ENCODE measurements around the gene GRB2. TPM values are rescaled to one million over a fixed set of nuclear protein-coding genes. Genes with fewer than 3 reads are reported as not detected.

Gene GRB2
- total RNA-seq, 8 experiments from 2014 or later, result 37.1 to 76.5 (median 43.9) TPM

- peak; percentile 73 to 87 (median 80) for ATAC-seq (replicated peaks in 6 of 8)
- WGBS, 10 experiments, result 0 to 7% (median 2%) methylated on average over 1 to 8 of the region's 74 CpGs; no CpG with 5 or more reads in 5 of the 10 experiments
- in situ Hi-C loops (cut with MboI; ENCODE audit: low pct_unique_long_range_greater_than_20kb in 2 of 9, low sequenced_read_pairs in 9 of 9, unreplicated experiment in 9 of 9), result no loop called here
- peak overlapping the region; percentile 30 to 45 for H3K27ac ChIP-seq
- H3K4me1 ChIP-seq (replicated peaks in 1 of 2), result peaks cover 11 to 14% of the 10 kb centered on the region in 2 donors
- peak overlapping the region; percentile 62 to 90 (median 76) for H3K4me3 ChIP-seq
Measured at GRCh38 chr17:75271233-75271954, 134.1 kb downstream of the GRB2 start.

DNA sequence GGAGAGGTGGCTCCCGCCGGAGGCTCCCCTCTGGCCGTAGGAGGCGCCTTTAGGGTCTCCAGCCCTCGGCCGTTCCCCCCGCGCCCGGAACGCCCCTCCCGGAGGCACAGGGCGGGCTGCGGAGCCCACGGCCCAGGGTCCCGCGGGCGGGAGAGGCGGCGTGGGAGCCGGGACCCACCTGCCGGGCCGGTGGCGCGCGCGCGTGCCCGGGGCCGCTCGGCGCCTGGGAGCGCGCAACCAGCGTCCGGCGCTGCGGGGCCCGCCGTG lies 134.6 kb downstream of the GRB2 start, which contains the start of gene MIF4GD:
Gene MIF4GD, minus strand, starts transcription at position 266 of the 267 bp plus-strand sequence. CDS start 1,036 bp downstream, outside the sequence.
- peak within 1 kb of the TSS; percentile 67 to 71 for H3K27ac ChIP-seq
- 0% methylated on average over 3 of the region's 39 CpGs; no CpG with 5 or more reads in 9 of the 10 experiments for WGBS, 10 experiments
- no peak for ATAC-seq (replicated peaks in 6 of 8)
- H3K4me1 ChIP-seq (replicated peaks in 1 of 2), result peaks cover 11 to 14% of the 10 kb centered on the region in 2 donors
- peak within 1 kb of the TSS; percentile 62 to 90 (median 76) for H3K4me3 ChIP-seq
- in situ Hi-C loops (cut with MboI; ENCODE audit: low pct_unique_long_range_greater_than_20kb in 2 of 9, low sequenced_read_pairs in 9 of 9, unreplicated experiment in 9 of 9), result no loop called here

DNA sequence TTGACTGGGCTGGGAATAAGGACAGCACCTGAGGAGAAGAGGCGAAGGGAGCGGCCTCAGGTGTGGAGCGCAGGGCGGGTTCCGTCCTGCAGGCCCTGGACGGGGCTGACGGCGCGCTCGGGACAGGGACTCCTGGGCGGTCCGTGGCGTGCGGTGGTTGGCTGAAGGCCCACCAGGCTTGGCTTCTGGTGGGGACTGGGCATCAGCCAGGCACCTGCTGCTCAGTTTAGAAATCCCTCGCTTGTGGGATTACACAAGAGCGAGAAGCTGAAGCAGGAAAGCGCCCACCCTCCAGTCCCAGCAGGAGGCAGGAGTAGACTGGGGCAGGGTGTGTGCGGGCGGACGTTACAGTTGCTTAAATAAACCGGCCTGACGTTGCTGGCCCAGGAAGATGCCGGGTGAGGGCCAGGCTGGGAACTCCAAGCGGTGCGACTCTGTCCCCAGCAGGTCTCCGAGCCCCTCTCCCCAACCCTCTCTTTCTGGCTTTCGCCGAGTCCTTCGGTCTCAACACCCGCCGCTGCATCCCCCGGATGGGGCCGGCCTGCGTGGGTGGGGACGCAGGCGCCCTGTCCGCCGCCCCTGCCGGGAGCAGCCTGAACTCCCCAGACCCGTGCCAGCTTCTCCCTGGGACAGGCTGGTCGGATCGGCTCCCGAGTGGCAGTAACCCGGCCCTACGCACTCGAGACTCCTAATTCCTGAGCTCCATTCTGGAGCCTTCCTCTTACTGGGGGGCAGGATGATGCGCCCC lies 135.1 kb downstream of the GRB2 start:
- Histone ChIP-seq H3K4me1 (replicated peaks in 1 of 2) (peaks cover 11 to 14% of the 10 kb centered on the region in 2 donors), H3K27ac (peak overlapping the region; percentile 67 to 71), H3K4me3 (peak overlapping the region; percentile 62 to 90 (median 76))
- in situ Hi-C loops (cut with MboI; ENCODE audit: low pct_unique_long_range_greater_than_20kb in 2 of 9, low sequenced_read_pairs in 9 of 9, unreplicated experiment in 9 of 9), result no loop called here
- 0 to 4% (median 0%) methylated on average over 1 to 19 of the region's 47 CpGs; no CpG with 5 or more reads in 4 of the 10 experiments for WGBS, 10 experiments
- ATAC-seq (replicated peaks in 6 of 8), result peak; percentile 49 to 78 (median 61)

GRCh38 chr17:75269844-75270217 lies 135.6 kb downstream of the GRB2 start:
- no peak for ATAC-seq (replicated peaks in 6 of 8)
- Histone ChIP-seq H3K4me3 (peak overlapping the region; percentile 62 to 90 (median 76)), H3K27ac (peak overlapping the region; percentile 67 to 71), H3K4me1 (replicated peaks in 1 of 2) (peaks cover 11 to 14% of the 10 kb centered on the region in 2 donors)
- in situ Hi-C loops (cut with MboI; ENCODE audit: low pct_unique_long_range_greater_than_20kb in 2 of 9, low sequenced_read_pairs in 9 of 9, unreplicated experiment in 9 of 9), result no loop called here
- WGBS, 10 experiments, result 0 to 100% (median 35%) methylated on average over 1 to 5 of the region's 6 CpGs; no CpG with 5 or more reads in 2 of the 10 experiments

Other genes starting within 250 kb of the GRB2 start
- 100 to 1,000 TPM; 114 to 263 (median 169) TPM for gene SUMO2, start 222.7 kb downstream of the GRB2 start, total RNA-seq
- 10 to 100 TPM; 16.0 to 69.3 (median 21.0) TPM for gene NUP85, start 200.0 kb downstream of the GRB2 start, total RNA-seq
- 10 to 100 TPM; 13.0 to 39.2 (median 18.9) TPM for gene GGA3, start 144.1 kb downstream of the GRB2 start, total RNA-seq
- gene MRPS7, start 143.8 kb downstream of the GRB2 start, total RNA-seq, result 100 to 1,000 TPM in 1 of 8 experiments, 10 to 100 TPM in 7; 48.2 to 108 (median 78.7) TPM
- 10 to 100 TPM in 7 of 8 experiments, 1 to 10 TPM in 1; 9.8 to 21.2 (median 16.3) TPM for gene MIF4GD, start 134.4 kb downstream of the GRB2 start, total RNA-seq
- 10 to 100 TPM in 2 of 8 experiments, 1 to 10 TPM in 6; 3.7 to 17.9 (median 5.9) TPM for gene SLC25A19, start 116.2 kb downstream of the GRB2 start, total RNA-seq
- 10 to 100 TPM; 19.3 to 92.7 (median 56.1) TPM for gene TMEM94, start 51.0 kb upstream of the GRB2 start, total RNA-seq
- gene CASKIN2, start 109.9 kb upstream of the GRB2 start, total RNA-seq, result 10 to 100 TPM in 1 of 8 experiments, 1 to 10 TPM in 7; 2.2 to 10.8 (median 6.4) TPM
- gene TSEN54, start 110.8 kb upstream of the GRB2 start, total RNA-seq, result 10 to 100 TPM; 11.1 to 25.1 (median 14.9) TPM
- gene LLGL2, start 120.0 kb upstream of the GRB2 start, total RNA-seq, result 1 to 10 TPM in 6 of 8 experiments, under 1 TPM in 2; 0.60 to 6.1 (median 3.0) TPM
- gene MYO15B, start 182.1 kb upstream of the GRB2 start, total RNA-seq, result 10 to 100 TPM in 1 of 8 experiments, 1 to 10 TPM in 7; 2.9 to 31.5 (median 4.5) TPM
- gene SMIM5, start 227.8 kb upstream of the GRB2 start, total RNA-seq, result 1 to 10 TPM in 3 of 8 experiments, under 1 TPM in 5; 0.16 to 3.9 (median 0.88) TPM

Measured in motor neuron (in vitro differentiated cells).